ENCODE results near the gene ATAD5. TPM values are rescaled to one million over a fixed set of nuclear protein-coding genes. Genes with fewer than 3 reads are reported as not detected.

The ATAD5 gene
- total RNA-seq, 1 experiment from 2014 or later: 26.0 TPM

DNA sequence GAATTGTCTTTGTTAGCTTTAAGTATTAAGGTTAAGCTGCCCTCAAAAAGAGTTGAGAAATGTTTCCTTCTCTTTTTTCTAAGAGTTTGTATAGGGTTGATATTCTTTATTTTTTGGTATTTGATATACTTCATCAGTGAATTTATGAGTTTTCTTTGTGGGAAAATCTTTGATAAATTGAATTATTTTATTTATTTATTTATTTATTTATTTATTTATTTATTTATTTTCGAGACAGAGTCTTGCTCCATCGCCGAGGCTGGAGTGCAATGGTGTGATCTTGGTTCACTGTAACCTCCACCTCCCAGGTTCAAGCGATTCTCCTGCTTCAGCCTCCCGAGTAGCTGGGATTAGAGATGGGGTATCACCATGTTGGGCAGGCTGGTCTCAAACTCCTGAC is 54.4 kb downstream of the ATAD5 start (continued):
- no peak for TF ChIP-seq ZBTB43 (CRISPR knock-in tag; IDR thresholded peaks at IDR 0.05)
- no peak for TF ChIP-seq RELA (CRISPR knock-in tag; IDR thresholded peaks at IDR 0.05; ENCODE audit: borderline replicate concordance)
- no peak for TF ChIP-seq ELF4 (CRISPR knock-in tag; IDR thresholded peaks at IDR 0.05; ENCODE audit: low read depth)
- TF ChIP-seq, protein P1, sequence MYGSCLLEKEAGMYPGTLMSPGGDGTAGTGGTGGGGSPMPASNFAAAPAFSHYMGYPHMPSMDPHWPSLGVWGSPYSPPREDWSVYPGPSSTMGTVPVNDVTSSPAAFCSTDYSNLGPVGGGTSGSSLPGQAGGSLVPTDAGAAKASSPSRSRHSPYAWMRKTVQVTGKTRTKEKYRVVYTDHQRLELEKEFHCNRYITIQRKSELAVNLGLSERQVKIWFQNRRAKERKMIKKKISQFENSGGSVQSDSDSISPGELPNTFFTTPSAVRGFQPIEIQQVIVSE (CRISPR knock-in tag; IDR thresholded peaks at IDR 0.05; ENCODE audit: borderline replicate concordance): no peak
- TF ChIP-seq ATF2 (CRISPR knock-in tag; IDR thresholded peaks at IDR 0.05; ENCODE audit: borderline replicate concordance, low read depth): no peak
- no peak for TF ChIP-seq OVOL2 (CRISPR knock-in tag; IDR thresholded peaks at IDR 0.05; ENCODE audit: borderline replicate concordance)

DNA sequence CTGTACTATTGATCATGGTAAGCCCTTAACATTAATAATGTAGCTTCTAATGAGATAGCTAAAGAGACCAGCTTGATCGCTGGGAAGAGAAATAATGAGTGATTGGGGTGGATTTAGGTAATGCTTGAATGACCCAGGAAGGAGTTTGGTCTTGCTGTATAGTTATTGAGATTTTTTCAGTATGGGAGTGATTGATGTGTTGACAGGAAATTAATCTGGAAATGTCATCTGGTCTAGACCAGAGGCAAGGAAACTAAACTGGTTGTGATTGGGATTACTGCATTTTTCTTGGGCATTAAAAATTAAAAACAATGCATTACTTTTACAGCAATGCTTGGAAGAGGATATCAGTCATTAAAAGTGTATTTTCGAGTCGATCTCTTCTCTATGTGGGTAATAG is 62.5 kb downstream of the ATAD5 start:
- TF ChIP-seq RELA (CRISPR knock-in tag; IDR thresholded peaks at IDR 0.05; ENCODE audit: borderline replicate concordance) (no peak), FOXJ3 (CRISPR knock-in tag; IDR thresholded peaks at IDR 0.05; ENCODE audit: borderline replicate concordance) (no peak), ELF4 (CRISPR knock-in tag; IDR thresholded peaks at IDR 0.05; ENCODE audit: low read depth) (no peak), TP53 (CRISPR knock-in tag; IDR thresholded peaks at IDR 0.05) (no peak), E2F5 (CRISPR knock-in tag; IDR thresholded peaks at IDR 0.05) (no peak), NFE2L1 (CRISPR knock-in tag; IDR thresholded peaks at IDR 0.05) (no peak), ZNF396 (CRISPR knock-in tag; IDR thresholded peaks at IDR 0.05; ENCODE audit: borderline replicate concordance) (no peak), ZNF232 (CRISPR knock-in tag; IDR thresholded peaks at IDR 0.05) (no peak), CREB1 (CRISPR knock-in tag; IDR thresholded peaks at IDR 0.05) (no peak), NR2C2 (CRISPR knock-in tag; IDR thresholded peaks at IDR 0.05) (no peak), ZNF121 (CRISPR knock-in tag; IDR thresholded peaks at IDR 0.05) (no peak)
- TF ChIP-seq, protein P2, sequence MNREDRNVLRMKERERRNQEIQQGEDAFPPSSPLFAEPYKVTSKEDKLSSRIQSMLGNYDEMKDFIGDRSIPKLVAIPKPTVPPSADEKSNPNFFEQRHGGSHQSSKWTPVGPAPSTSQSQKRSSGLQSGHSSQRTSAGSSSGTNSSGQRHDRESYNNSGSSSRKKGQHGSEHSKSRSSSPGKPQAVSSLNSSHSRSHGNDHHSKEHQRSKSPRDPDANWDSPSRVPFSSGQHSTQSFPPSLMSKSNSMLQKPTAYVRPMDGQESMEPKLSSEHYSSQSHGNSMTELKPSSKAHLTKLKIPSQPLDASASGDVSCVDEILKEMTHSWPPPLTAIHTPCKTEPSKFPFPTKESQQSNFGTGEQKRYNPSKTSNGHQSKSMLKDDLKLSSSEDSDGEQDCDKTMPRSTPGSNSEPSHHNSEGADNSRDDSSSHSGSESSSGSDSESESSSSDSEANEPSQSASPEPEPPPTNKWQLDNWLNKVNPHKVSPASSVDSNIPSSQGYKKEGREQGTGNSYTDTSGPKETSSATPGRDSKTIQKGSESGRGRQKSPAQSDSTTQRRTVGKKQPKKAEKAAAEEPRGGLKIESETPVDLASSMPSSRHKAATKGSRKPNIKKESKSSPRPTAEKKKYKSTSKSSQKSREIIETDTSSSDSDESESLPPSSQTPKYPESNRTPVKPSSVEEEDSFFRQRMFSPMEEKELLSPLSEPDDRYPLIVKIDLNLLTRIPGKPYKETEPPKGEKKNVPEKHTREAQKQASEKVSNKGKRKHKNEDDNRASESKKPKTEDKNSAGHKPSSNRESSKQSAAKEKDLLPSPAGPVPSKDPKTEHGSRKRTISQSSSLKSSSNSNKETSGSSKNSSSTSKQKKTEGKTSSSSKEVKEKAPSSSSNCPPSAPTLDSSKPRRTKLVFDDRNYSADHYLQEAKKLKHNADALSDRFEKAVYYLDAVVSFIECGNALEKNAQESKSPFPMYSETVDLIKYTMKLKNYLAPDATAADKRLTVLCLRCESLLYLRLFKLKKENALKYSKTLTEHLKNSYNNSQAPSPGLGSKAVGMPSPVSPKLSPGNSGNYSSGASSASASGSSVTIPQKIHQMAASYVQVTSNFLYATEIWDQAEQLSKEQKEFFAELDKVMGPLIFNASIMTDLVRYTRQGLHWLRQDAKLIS (CRISPR knock-in tag; IDR thresholded peaks at IDR 0.05; ENCODE audit: borderline replicate concordance): no peak
- TF ChIP-seq, protein P1 (CRISPR knock-in tag; IDR thresholded peaks at IDR 0.05; ENCODE audit: borderline replicate concordance): no peak
- TF ChIP-seq, protein P3, sequence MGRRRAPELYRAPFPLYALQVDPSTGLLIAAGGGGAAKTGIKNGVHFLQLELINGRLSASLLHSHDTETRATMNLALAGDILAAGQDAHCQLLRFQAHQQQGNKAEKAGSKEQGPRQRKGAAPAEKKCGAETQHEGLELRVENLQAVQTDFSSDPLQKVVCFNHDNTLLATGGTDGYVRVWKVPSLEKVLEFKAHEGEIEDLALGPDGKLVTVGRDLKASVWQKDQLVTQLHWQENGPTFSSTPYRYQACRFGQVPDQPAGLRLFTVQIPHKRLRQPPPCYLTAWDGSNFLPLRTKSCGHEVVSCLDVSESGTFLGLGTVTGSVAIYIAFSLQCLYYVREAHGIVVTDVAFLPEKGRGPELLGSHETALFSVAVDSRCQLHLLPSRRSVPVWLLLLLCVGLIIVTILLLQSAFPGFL (CRISPR knock-in tag; IDR thresholded peaks at IDR 0.05; ENCODE audit: borderline replicate concordance): no peak
- TF ChIP-seq, protein P4, sequence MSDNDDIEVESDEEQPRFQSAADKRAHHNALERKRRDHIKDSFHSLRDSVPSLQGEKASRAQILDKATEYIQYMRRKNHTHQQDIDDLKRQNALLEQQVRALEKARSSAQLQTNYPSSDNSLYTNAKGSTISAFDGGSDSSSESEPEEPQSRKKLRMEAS (CRISPR knock-in tag; IDR thresholded peaks at IDR 0.05): no peak
- peaks cover 33% of the 10 kb centered on the region for H3K36me3 Mint-ChIP-seq
- POLR2A ChIA-PET: no interaction called here
- H3K27ac Mint-ChIP-seq: no peak overlapping the region
- no peak for DNase-seq (ENCODE audit: low spot score)
- no peaks in the 10 kb centered on the region for H3K9me3 Mint-ChIP-seq
- CTCF ChIA-PET: no interaction called here
- no peaks in the 10 kb centered on the region for H3K27me3 Mint-ChIP-seq (ENCODE audit: low read depth)
- H3K4me1 Mint-ChIP-seq: no peaks in the 10 kb centered on the region
- ATAC-seq: no peak
- H3K4me3 Mint-ChIP-seq: no peak overlapping the region
